ENCODE results near the gene MORN5.

The MORN5 gene

DNA sequence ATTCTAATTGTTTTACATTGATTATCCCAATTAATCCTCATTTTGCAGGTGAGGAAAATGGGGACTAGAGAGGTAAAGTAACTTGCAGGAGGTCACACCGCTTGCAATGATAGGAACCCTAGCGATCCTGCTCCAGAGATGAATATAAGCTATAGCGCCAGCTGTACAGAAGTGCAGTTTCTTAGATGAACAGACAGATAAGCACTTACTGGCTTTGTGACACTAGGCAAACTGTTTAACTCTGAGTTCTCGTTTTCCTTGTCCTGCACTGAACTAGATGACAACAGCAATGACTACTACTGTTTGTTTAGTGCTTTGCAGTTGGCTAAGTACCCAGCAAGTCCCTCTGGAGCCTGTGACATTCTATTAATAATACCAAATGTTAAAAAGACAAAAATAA lies 57.9 kb downstream of the MORN5 start:
- DNase-seq, result no peak

DNA sequence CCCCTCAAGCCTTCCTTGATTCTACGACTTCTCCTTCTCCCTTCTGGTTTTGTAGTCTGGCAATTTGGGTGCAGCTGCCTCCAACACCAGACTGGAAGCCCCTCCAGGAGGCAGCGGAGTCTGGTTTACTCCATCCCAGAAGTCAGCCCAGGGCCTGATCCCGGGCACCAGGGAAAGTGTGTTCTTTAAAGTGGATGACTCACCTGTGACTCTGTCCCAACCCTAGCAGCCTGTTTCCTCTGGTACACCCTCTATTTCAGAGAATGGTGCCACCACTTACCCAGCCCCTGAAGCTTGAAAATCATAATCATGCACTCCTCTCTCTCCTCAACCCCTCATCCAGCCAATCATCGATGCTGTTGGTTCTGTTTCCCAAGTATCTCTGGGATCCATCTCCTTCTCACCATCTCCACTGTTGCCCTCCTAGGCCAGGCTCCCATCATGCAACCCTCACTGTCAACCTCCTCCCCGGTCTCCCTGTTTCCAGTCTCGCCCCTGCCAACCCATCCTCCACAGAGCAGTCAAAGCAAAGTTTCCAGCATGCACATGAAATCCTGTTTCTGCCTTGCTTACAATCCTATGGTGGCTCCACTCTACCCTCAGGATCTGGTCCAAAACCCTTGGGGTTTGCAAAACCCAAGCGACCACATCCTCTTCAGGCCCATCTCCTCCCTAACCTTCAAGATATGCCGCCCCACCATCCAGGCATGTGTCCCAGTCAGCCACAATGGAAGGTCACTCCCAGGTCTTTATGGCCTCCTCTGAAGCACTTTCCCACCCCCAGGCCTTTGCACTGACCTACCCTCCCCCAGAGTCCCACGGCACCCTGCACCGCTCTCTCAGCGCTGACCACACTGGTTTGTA lies 58.6 kb downstream of the MORN5 start:
- DNase-seq, result no peak

GRCh38 chr9:122218935-122219855 lies 59.5 kb downstream of the MORN5 start:
- DNase-seq, result no peak

GRCh38 chr9:122219856-122220672 lies 60.4 kb downstream of the MORN5 start:
- no peak for DNase-seq

GRCh38 chr9:122220673-122221182 lies 61.0 kb downstream of the MORN5 start:
- no peak for DNase-seq

DNA sequence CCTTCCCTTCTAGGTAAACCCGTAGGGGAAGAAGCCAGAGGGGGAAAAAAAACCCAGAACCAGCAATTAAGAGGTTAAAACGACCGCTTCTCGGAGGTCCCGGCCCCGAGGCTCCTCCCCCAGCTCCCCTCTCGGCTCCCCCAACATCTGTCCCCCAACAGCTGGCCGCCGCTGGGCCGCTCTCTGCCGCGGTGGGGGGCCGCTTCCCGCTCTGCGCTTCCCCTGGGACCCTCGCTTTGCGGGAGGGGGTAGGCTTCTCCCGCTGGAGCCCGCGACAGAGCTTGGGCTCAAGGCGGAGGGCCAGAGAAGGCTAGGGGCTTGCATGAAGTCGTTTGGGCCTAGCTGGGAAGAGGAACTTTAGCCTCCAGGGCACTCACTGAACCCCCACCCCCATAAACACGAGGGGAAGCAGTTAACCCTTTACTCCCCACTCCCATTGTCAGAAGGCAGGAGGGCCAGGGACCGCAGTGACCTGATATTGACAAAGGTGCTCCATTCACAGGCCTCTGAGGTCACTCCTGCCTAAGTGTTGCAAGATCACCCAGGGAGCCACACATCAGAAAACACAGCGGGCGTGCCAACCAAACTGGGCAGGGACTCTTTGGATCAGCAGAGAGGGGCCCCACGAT lies 61.6 kb downstream of the MORN5 start:
- DNase-seq, result no peak

DNA sequence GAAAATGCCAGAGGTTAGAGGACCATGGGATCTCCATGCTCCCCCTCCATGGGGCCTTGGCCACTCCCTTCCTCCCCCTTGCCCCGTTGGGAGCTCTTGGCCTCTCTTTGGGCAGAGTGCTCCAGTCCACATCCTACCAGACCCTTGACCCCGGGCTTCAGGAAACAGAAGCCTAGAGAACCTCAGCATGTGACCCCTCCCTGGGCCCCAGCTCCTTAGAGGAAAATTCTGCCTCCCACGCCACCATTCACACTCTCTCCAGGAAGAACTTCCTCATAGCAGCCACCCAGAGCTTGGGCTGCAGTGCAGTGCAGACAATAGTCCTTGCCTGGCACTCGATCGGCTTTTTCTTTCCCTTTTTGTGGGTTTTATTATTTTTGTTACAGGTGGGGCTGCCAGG lies 63.1 kb downstream of the MORN5 start:
- no peak for DNase-seq

DNA sequence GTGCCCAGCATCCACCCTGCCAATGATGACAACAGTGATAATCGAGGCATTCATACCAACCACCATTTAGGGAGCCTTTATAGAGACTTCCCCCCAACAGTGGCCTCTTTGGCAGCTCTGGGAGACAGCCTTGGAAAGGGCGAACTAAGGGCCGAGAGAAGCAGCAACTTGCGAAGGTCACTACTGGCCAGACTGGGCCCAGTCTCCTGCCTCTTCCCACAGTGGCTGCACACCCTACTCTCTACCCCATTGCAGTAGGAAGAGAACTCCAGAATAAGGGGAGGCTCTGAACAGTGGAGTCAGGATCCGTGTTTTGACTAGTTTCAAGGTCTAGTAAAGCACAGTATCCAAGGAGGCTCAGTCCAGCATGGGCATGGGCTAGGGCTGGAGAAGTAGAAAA lies 63.7 kb downstream of the MORN5 start:
- no peak for DNase-seq

DNA sequence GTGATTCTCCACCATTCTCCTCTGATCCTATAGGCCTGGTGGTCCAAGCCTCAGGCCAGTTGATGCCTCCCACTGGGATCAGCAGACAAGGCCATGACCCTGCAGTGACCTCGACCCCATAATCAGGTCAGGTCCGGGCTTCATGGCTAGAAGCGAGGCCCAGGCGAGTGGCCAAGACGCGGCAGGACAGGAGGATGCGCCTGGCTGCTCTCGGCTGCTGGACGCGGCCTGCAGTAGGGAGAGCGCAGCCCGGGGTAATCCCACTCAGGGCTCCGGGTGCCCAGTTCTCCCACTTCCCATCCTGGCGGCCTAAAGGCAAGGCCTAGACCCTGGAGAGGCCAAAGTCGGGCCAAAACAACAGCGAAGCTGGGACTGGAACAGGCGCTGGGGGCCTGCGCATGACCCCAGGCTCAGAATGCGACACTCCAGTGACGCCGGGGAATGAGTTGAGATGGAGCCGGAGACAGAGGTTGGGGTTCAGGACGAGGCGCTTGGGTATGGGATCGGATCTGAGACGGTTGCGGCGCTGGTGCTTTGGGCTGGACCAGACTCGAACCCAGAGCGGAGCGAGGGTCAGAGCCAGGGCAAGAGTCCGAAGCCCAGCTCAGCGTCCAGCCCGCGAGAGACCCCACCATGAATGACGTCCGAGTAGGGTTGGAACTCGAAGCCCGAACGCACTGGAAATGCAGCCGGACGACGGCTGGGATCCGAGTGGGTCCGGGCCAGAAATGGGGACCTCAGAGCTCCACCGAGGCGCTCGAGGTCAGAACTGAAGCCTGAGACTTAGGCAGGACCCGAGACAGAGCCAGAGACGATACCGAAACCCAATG lies 65.8 kb downstream of the MORN5 start:
- no peak for DNase-seq

DNA sequence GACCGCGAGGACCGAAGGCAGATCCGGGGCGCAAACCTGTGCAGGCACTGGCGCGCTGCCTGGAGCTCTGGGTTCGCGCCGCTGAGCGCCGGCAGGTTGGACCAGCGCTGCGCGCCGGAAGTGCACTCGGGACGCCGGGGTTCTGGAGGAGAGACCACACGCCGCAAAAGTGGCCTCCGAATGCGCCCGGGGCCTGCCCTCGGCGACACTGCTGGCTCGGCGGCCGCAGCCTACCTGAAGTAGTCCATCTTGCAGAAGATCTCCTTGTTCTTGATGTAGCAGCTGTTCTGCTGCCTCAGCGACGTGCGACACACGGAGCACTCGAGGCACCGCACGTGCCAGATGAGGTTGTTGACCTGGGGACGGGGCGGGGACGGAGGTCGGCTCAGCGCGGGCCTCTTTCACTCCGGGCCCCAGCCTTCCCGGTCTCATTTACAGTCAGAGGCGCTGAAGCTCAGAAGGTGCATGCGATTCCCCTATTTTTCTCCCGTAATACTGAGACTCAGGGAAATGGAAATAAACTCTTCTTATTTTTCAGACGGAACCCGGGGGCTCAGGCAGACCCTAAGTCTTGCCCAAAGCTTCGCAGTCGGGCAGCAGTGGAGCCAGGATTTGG lies 66.5 kb downstream of the MORN5 start:
- DNase-seq, result no peak

- DNase-seq, result no peak
These were observed 67.3 kb downstream of the MORN5 start for GRCh38 chr9:122226758-122227574.

GRCh38 chr9:122227575-122227900 lies 67.8 kb downstream of the MORN5 start:
- DNase-seq, result no peak

DNA sequence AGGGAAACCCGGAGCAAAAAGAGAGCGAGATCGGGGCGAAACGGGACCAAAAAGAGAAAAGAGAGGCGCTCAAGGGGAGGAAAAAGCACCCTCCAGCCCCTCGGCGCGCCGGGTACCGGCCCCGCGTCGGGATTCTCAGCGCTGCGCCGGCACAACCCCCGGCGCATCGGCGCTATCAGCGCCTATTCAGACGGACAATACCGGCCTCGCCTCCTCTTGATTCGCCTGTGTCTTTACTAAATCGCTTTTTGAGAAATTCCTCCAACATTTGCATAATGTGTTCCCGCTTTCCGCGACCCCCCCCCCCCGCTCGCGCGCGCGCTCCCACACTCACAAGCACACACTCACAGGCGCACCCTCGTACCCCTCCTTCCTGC lies 68.5 kb downstream of the MORN5 start:
- no peak for DNase-seq

DNA sequence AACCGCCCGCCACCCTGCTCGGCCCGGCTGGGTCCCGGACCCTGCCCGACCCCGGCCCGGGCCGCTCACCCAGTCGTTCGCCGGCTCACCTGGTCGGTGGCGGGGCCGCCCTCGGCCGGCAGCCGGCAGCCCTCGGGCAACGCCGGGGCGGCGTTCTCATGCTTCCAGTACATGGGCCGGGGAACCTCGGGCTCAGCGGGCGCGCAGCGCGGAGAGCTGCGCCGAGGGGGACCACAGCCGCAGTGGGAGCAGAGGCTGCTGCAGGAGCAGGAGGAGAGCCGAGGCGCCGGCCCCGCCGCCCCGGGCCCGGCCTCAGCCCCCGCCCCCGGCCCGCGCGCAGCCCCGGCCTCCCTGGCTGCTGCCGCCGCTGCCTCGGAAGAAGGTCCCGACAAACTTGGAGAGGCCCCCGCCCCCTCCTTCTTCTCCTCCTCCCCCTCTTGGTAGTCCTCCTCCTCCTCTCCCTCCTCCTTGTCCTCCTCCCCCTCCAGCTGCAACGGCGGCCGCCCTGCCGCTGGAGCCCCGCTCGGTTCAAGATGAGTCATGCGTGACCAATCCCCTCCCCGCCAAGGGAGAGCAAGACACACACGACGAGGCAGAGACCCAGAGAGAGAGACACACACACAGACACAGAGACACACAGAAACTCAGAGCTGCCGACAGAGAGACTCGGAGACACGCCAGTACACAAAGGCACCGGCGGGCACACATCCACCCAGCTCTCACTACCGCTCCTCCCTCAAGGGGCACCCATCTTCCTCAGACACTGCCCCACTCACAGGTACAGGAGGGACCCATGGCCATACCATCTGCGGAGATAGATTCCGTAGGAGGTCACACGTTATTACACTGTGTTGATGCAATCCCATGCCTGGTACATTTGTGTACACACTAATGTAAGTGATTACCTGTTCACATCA lies 69.1 kb downstream of the MORN5 start, which contains the start of gene LHX6:
TSS of gene LHX6 (minus strand) at position 390 of the 917 bp plus-strand sequence. CDS start at position 173, 217 bp downstream.
- DNase-seq, result no peak

DNA sequence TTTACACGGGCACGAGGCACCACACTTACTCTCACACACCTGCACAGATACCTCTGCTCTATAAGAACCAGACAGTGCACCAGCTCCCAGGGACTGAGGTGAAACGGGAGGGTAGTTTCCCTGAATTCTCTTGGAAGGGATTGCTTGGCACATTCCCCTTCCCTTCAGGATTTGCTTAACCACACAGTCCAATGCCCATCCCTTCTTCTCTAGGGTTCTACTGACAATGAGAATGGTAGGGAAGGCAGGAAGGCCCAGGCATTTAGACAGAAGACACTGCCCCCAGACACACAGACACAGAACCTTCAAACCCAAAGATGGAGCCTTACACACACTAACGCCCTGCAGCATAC lies 69.8 kb downstream of the MORN5 start:
- DNase-seq, result no peak

DNA sequence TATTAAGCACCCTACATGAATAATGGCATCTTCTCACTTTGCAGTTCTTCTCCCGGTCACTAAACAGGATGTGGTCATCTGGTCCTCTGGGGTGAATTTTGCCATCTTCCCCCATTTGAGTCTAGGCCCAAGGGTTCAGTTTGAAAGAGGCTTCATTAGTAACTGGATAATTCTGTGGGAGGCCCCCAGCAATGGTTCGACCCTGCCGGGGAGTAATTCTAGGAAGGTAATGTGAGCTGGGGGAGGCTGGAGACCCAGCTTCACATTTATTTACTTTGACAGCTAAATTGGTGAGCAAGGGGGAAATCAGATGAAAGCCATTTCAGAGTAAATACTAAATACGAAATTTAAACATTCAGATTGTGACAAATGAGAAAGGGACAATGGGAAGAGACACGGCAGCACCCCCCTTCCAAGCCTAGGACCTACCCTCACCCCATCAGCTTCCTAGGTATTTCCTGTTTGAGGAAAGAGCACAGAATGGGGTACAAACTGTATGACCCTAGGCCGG lies 73.1 kb downstream of the MORN5 start:
- DNase-seq, result no peak

DNA sequence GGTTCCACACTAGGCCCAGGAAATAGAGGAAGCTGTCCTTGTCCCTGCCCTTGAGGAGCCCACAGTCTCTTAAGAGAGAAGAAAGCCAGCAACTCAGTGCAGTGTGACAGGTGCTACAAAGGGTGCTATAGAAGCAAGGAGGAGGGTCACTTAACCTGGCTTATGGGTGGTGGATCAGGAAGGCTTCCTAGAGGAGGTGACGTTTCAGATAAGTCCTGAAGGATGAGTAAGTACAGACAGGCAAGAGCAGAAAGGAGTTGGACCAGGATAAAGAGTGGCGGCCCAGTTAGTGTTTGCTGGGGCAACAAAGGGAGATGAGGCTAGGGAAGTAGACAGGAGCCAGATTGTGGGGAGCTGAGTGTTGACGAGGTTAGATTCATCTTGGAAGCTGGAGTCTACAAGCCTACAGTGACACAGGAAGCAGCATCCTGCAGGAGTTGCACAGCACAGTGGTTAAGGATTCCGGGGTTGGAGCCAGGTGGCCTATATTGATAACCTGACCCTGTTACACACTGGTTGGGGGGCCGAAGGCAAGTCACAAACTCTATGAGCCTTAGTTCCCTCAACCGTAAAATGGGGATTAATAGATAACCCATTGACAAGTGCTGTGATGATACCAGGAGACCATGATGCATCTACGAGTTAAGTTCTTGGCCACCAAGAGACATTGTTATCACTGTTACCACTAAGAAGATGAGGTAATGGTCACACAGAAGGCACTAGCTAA lies 74.5 kb downstream of the MORN5 start:
- no peak for DNase-seq

- no peak for DNase-seq
These were observed 77.0 kb downstream of the MORN5 start for GRCh38 chr9:122236681-122237080.
